Measurements from ENCODE around the gene LRPPRC. TPM values are rescaled to one million over a fixed set of nuclear protein-coding genes. Genes with fewer than 3 reads are reported as not detected.

LRPPRC gene
- total RNA-seq, 1 experiment from 2014 or later, result 253 TPM

DNA sequence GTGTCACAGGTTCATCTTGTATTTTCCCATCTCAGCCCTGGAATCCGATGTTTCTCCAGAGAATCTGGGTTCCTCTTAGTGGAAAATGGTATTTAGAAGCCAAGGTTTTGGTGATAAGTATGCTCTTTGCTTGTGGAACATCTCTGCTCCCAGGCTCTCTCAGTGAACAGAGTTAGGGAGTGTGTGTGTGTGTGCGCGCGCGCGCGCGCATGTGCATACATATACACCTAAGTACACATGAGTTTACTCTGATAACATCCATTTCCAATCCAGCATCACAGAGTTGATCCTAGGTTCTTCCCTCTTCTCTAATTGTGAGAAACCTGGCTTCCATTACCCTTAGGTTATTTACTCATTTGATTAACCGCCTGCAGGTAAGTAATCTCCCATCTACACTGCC lies 115.3 kb downstream of the LRPPRC start:
- ChIA-PET POLR2A (no interaction called here), CTCF (no interaction called here)
- no peak overlapping the region for H3K4me3 Mint-ChIP-seq
- H3K27ac Mint-ChIP-seq, result no peak overlapping the region
- H3K4me1 Mint-ChIP-seq, result peaks cover 2% of the 10 kb centered on the region
- peaks cover 3% of the 10 kb centered on the region; the same call in 1 of the 2 replicates for H3K27me3 Mint-ChIP-seq (ENCODE audit: low read depth)
- DNase-seq (ENCODE audit: low spot score) (no peak), ATAC-seq (no peak)
- H3K36me3 Mint-ChIP-seq, result no peaks in the 10 kb centered on the region; the same call in 1 of the 2 replicates
- TF ChIP-seq, protein P1, sequence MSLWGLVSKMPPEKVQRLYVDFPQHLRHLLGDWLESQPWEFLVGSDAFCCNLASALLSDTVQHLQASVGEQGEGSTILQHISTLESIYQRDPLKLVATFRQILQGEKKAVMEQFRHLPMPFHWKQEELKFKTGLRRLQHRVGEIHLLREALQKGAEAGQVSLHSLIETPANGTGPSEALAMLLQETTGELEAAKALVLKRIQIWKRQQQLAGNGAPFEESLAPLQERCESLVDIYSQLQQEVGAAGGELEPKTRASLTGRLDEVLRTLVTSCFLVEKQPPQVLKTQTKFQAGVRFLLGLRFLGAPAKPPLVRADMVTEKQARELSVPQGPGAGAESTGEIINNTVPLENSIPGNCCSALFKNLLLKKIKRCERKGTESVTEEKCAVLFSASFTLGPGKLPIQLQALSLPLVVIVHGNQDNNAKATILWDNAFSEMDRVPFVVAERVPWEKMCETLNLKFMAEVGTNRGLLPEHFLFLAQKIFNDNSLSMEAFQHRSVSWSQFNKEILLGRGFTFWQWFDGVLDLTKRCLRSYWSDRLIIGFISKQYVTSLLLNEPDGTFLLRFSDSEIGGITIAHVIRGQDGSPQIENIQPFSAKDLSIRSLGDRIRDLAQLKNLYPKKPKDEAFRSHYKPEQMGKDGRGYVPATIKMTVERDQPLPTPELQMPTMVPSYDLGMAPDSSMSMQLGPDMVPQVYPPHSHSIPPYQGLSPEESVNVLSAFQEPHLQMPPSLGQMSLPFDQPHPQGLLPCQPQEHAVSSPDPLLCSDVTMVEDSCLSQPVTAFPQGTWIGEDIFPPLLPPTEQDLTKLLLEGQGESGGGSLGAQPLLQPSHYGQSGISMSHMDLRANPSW (CRISPR knock-in tag; conservative IDR thresholded peaks at IDR 0.05; ENCODE audit: low read depth), result no peak
- TF ChIP-seq PRRX2 (CRISPR knock-in tag; IDR thresholded peaks at IDR 0.05), result no peak
- TF ChIP-seq, protein P2, sequence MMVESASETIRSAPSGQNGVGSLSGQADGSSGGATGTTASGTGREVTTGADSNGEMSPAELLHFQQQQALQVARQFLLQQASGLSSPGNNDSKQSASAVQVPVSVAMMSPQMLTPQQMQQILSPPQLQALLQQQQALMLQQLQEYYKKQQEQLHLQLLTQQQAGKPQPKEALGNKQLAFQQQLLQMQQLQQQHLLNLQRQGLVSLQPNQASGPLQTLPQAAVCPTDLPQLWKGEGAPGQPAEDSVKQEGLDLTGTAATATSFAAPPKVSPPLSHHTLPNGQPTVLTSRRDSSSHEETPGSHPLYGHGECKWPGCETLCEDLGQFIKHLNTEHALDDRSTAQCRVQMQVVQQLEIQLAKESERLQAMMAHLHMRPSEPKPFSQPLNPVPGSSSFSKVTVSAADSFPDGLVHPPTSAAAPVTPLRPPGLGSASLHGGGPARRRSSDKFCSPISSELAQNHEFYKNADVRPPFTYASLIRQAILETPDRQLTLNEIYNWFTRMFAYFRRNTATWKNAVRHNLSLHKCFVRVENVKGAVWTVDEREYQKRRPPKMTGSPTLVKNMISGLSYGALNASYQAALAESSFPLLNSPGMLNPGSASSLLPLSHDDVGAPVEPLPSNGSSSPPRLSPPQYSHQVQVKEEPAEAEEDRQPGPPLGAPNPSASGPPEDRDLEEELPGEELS (CRISPR knock-in tag; IDR thresholded peaks at IDR 0.05), result no peak
- no peak for TF ChIP-seq SMAD4 (CRISPR knock-in tag; IDR thresholded peaks at IDR 0.05)
- no peak for TF ChIP-seq SMAD3 (CRISPR knock-in tag; IDR thresholded peaks at IDR 0.05; ENCODE audit: borderline replicate concordance)
- TF ChIP-seq, protein P3, sequence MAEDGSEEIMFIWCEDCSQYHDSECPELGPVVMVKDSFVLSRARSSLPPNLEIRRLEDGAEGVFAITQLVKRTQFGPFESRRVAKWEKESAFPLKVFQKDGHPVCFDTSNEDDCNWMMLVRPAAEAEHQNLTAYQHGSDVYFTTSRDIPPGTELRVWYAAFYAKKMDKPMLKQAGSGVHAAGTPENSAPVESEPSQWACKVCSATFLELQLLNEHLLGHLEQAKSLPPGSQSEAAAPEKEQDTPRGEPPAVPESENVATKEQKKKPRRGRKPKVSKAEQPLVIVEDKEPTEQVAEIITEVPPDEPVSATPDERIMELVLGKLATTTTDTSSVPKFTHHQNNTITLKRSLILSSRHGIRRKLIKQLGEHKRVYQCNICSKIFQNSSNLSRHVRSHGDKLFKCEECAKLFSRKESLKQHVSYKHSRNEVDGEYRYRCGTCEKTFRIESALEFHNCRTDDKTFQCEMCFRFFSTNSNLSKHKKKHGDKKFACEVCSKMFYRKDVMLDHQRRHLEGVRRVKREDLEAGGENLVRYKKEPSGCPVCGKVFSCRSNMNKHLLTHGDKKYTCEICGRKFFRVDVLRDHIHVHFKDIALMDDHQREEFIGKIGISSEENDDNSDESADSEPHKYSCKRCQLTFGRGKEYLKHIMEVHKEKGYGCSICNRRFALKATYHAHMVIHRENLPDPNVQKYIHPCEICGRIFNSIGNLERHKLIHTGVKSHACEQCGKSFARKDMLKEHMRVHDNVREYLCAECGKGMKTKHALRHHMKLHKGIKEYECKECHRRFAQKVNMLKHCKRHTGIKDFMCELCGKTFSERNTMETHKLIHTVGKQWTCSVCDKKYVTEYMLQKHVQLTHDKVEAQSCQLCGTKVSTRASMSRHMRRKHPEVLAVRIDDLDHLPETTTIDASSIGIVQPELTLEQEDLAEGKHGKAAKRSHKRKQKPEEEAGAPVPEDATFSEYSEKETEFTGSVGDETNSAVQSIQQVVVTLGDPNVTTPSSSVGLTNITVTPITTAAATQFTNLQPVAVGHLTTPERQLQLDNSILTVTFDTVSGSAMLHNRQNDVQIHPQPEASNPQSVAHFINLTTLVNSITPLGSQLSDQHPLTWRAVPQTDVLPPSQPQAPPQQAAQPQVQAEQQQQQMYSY (CRISPR knock-in tag; IDR thresholded peaks at IDR 0.05), result no peak
- TF ChIP-seq ZNF232 (CRISPR knock-in tag; IDR thresholded peaks at IDR 0.05), result no peak
- TF ChIP-seq, protein P4, sequence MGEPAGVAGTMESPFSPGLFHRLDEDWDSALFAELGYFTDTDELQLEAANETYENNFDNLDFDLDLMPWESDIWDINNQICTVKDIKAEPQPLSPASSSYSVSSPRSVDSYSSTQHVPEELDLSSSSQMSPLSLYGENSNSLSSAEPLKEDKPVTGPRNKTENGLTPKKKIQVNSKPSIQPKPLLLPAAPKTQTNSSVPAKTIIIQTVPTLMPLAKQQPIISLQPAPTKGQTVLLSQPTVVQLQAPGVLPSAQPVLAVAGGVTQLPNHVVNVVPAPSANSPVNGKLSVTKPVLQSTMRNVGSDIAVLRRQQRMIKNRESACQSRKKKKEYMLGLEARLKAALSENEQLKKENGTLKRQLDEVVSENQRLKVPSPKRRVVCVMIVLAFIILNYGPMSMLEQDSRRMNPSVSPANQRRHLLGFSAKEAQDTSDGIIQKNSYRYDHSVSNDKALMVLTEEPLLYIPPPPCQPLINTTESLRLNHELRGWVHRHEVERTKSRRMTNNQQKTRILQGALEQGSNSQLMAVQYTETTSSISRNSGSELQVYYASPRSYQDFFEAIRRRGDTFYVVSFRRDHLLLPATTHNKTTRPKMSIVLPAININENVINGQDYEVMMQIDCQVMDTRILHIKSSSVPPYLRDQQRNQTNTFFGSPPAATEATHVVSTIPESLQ (CRISPR knock-in tag; IDR thresholded peaks at IDR 0.05), result no peak
- TF ChIP-seq HMGA2 (CRISPR knock-in tag; IDR thresholded peaks at IDR 0.05), result no peak
- TF ChIP-seq, protein P5, sequence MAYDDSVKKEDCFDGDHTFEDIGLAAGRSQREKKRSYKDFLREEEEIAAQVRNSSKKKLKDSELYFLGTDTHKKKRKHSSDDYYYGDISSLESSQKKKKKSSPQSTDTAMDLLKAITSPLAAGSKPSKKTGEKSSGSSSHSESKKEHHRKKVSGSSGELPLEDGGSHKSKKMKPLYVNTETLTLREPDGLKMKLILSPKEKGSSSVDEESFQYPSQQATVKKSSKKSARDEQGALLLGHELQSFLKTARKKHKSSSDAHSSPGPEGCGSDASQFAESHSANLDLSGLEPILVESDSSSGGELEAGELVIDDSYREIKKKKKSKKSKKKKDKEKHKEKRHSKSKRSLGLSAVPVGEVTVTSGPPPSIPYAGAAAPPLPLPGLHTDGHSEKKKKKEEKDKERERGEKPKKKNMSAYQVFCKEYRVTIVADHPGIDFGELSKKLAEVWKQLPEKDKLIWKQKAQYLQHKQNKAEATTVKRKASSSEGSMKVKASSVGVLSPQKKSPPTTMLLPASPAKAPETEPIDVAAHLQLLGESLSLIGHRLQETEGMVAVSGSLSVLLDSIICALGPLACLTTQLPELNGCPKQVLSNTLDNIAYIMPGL (CRISPR knock-in tag; IDR thresholded peaks at IDR 0.05), result no peak
- TF ChIP-seq SP1 (CRISPR knock-in tag; conservative IDR thresholded peaks at IDR 0.05), result no peak
- TF ChIP-seq ZNF317 (CRISPR knock-in tag; IDR thresholded peaks at IDR 0.05; ENCODE audit: borderline replicate concordance, low read depth), result no peak
- TF ChIP-seq, protein P6, sequence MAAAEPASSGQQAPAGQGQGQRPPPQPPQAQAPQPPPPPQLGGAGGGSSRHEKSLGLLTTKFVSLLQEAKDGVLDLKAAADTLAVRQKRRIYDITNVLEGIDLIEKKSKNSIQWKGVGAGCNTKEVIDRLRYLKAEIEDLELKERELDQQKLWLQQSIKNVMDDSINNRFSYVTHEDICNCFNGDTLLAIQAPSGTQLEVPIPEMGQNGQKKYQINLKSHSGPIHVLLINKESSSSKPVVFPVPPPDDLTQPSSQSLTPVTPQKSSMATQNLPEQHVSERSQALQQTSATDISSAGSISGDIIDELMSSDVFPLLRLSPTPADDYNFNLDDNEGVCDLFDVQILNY (CRISPR knock-in tag; IDR thresholded peaks at IDR 0.05), result no peak
- no peak for TF ChIP-seq GABPB1 (CRISPR knock-in tag; IDR thresholded peaks at IDR 0.05)
- no peak for TF ChIP-seq JAZF1 (CRISPR knock-in tag; IDR thresholded peaks at IDR 0.05)
- H3K9me3 Mint-ChIP-seq, result no peaks in the 10 kb centered on the region
